ENCODE data around the gene OSBPL3.

DNA sequence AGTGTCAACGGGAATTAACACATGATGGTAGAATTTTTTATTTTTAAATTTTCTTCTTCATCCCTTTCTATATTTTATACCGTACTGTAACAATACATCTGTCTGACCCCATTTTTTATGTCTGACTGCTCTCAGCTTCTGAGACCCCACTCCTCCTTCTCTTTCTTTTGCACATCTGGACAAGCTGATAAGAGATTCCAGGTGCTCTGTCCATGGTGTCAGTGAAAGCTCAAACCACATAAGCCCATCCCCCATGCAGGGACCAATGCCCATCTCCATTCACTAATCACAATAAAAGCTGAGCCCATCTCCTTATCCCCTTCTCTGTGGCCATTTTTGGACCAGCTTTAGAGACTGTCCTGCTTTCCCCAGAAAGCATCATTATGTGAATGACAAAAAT is 231.5 kb downstream of the OSBPL3 start:
- TF ChIP-seq POLR2A (IDR thresholded peaks at IDR 0.05), result no peak
- TF ChIP-seq, protein P1, sequence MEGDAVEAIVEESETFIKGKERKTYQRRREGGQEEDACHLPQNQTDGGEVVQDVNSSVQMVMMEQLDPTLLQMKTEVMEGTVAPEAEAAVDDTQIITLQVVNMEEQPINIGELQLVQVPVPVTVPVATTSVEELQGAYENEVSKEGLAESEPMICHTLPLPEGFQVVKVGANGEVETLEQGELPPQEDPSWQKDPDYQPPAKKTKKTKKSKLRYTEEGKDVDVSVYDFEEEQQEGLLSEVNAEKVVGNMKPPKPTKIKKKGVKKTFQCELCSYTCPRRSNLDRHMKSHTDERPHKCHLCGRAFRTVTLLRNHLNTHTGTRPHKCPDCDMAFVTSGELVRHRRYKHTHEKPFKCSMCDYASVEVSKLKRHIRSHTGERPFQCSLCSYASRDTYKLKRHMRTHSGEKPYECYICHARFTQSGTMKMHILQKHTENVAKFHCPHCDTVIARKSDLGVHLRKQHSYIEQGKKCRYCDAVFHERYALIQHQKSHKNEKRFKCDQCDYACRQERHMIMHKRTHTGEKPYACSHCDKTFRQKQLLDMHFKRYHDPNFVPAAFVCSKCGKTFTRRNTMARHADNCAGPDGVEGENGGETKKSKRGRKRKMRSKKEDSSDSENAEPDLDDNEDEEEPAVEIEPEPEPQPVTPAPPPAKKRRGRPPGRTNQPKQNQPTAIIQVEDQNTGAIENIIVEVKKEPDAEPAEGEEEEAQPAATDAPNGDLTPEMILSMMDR (IDR thresholded peaks at IDR 0.05), result no peak
